WI38 (cell line): ENCODE results near the gene EPHB4.

Source experiments
- H3K4me3 ChIP-seq: 2 replicates; pipeline ENCODE4 v1.5.1; 2011; ENCODE audit warnings: low read depth, mild to moderate bottlenecking, control low read depth, low read length
- CTCF ChIP-seq: IDR thresholded peaks from 2 replicates; pipeline ENCODE4 v1.5.1; 2012; ENCODE audit warnings: low read depth, mild to moderate bottlenecking, control low read depth, low read length

Gene EPHB4

GRCh38 chr7:100835903-100836811, 8.8 kb upstream of the EPHB4 start:
- no peak overlapping the region for H3K4me3 ChIP-seq
- no peak for TF ChIP-seq CTCF

- no peak overlapping the region for H3K4me3 ChIP-seq
- TF ChIP-seq CTCF: no peak
Observed at GRCh38 chr7:100832281-100832633, 4.9 kb upstream of the EPHB4 start.

- no peak for TF ChIP-seq CTCF
Observed at GRCh38 chr7:100830396-100830795, 3.1 kb upstream of the EPHB4 start.

DNA sequence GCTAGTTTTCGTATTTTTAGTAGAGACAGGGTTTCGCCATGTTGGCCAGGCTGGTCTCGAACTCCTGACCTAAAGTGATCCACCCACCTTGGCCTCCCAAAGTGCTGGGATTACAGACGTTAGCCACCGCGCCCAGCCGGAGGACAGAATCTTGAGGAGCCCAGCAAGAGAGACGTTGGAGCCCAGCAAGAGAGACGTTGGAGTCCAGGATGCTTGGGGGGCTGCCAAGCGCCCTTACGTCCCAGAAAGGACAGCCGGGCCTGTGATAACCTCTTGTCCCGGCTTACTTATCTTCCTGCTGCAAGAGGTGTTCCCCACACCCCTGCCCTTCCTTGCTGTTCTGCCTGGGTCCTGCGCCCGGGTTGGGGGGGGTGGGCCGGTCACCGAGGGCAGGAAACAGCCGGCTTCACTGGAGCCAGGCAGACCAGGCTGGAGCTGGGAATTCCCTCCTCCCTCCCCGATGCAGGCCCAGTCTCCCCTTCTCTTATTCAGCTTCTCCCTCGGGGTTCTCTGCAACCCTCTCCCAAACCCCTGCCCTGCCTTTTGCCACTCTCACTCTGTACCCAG, 1.9 kb upstream of the EPHB4 start:
- H3K4me3 ChIP-seq: no peak overlapping the region
- no peak for TF ChIP-seq CTCF

More at GRCh38 chr7:100830396-100830795, 3.1 kb upstream of the EPHB4 start:
- no peak overlapping the region for H3K4me3 ChIP-seq

GRCh38 chr7:100826514-100827329, 601 bp downstream of the EPHB4 start:
- no peak for TF ChIP-seq CTCF
- peak overlapping the region; percentile 84 for H3K4me3 ChIP-seq

DNA sequence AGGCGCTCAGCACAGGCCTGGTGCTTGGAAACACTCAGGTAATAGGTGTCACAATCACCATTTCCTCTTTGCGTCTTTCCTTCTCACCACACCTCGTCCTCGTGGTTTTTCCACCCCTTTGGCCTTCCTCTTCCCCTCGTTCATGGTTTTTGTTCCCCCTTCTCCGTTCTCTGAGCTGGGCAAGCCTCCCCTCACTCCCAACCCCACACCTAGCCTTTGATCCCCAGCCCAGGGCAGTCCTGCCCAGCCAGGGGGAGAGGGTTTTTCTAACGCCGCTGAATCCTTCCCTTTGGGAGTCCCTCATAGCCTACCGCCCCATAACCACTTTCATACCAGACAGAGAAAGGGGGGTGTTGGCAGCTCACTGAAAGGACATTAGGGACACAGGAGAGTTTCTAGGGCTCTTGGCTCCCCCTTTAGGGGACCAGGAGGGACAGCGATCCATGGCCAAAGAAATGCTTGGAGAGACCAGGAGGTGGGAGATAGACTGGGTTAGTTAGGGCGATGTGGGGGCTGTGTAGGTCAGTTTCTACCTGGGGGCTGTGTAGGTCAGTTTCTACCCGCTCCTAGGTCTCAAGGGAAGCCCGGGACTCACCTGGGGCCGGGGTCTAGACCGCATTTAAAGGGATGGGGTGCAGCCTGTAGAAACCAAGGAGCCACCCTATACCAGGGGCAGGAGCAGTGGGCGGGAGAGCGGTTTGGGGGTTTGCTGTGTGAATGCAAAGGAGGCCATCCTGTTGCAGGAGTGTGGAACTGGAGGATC, 1.4 kb downstream of the EPHB4 start:
- peak; percentile 41; the same call in 1 of the 2 replicates for TF ChIP-seq CTCF
- H3K4me3 ChIP-seq: peak overlapping the region; percentile 84
